ENCODE measurements around the gene SLC7A5. TPM values are rescaled to one million over a fixed set of nuclear protein-coding genes. Genes with fewer than 3 reads are reported as not detected.

The SLC7A5 gene
- total and polyA plus RNA-seq, 12 donors = 1.2 to 15.3 (median 4.1) TPM

GRCh38 chr16:87822108-87822970, 47.0 kb downstream of the SLC7A5 start:
- 54 to 60% methylated on average over 38 of the region's 38 CpGs for WGBS, 2 donors
- TF ChIP-seq CTCF (IDR thresholded peaks at IDR 0.05) = no peak
- peaks cover 0 to 3% (median 0%) of the 10 kb centered on the region in 9 donors for H3K4me1 ChIP-seq
- DNase-seq (no peak), ATAC-seq (no peak)
- H3K9me3 ChIP-seq = peaks cover 0 to 16% (median 8%) of the 10 kb centered on the region in 11 donors
- H3K4me3 ChIP-seq = no peak overlapping the region
- H3K27ac ChIP-seq = no peak overlapping the region
- no peaks in the 10 kb centered on the region for H3K36me3 ChIP-seq
- H3K27me3 ChIP-seq = peaks cover 0 to 31% (median 9%) of the 10 kb centered on the region in 7 donors
- intact Hi-C loops (cut with DNase I) = no loop called here

- Histone ChIP-seq H3K9me3 (peaks cover 0 to 23% (median 14%) of the 10 kb centered on the region in 11 donors), H3K4me3 (no peak overlapping the region), H3K27me3 (peaks cover 0 to 25% (median 9%) of the 10 kb centered on the region in 7 donors), H3K27ac (no peak overlapping the region), H3K36me3 (no peaks in the 10 kb centered on the region), H3K4me1 (peaks cover 0 to 3% (median 0%) of the 10 kb centered on the region in 9 donors)
- TF ChIP-seq CTCF (IDR thresholded peaks at IDR 0.05) = no peak
- intact Hi-C loops (cut with DNase I) = no loop called here
- DNase-seq (no peak), ATAC-seq (no peak)
- WGBS, 2 donors = 51 to 58% methylated on average over 18 of the region's 18 CpGs
These were observed 47.8 kb downstream of the SLC7A5 start for GRCh38 chr16:87821376-87822107.

GRCh38 chr16:87819983-87820382, 49.3 kb downstream of the SLC7A5 start:
- intact Hi-C loops (cut with DNase I) = no loop called here
- WGBS, 2 donors = 88 to 92% methylated on average over 17 of the region's 17 CpGs
- TF ChIP-seq CTCF (IDR thresholded peaks at IDR 0.05) = no peak

GRCh38 chr16:87819282-87819681, 50.0 kb downstream of the SLC7A5 start:
- WGBS, 2 donors = 84 to 90% methylated on average over 15 of the region's 15 CpGs
- no peak overlapping the region for H3K27ac ChIP-seq
- intact Hi-C loops (cut with DNase I) = no loop called here
- H3K36me3 ChIP-seq = no peaks in the 10 kb centered on the region
- H3K27me3 ChIP-seq = peaks cover 0 to 10% (median 1%) of the 10 kb centered on the region in 7 donors
- H3K4me1 ChIP-seq = peaks cover 0 to 3% (median 0%) of the 10 kb centered on the region in 9 donors
- peaks cover 0 to 31% (median 16%) of the 10 kb centered on the region in 11 donors for H3K9me3 ChIP-seq
- no peak for TF ChIP-seq CTCF (IDR thresholded peaks at IDR 0.05)
- no peak overlapping the region for H3K4me3 ChIP-seq
- DNase-seq = no peak
- no peak for ATAC-seq

More at GRCh38 chr16:87819983-87820382, 49.3 kb downstream of the SLC7A5 start:
- H3K36me3 ChIP-seq = no peaks in the 10 kb centered on the region
- H3K9me3 ChIP-seq = peaks cover 0 to 31% (median 16%) of the 10 kb centered on the region in 11 donors
- no peak for ATAC-seq
- H3K27ac ChIP-seq = no peak overlapping the region
- no peak overlapping the region for H3K4me3 ChIP-seq
- peaks cover 0 to 3% (median 0%) of the 10 kb centered on the region in 9 donors for H3K4me1 ChIP-seq
- no peak for DNase-seq
- H3K27me3 ChIP-seq = peaks cover 0 to 17% (median 6%) of the 10 kb centered on the region in 7 donors
